CD4-positive, alpha-beta T cell treated with Interleukin-12 subunit alpha and Interleukin-12 subunit beta, for 1 hour (primary cell): ENCODE measurements around the gene VEPH1.

Experiments
- DNase-seq: peaks from one replicate; pipeline ENCODE4 v3.0.0-alpha.2; 2020

VEPH1 gene

GRCh38 chr3:157423337-157423736 lies 79.9 kb downstream of the VEPH1 start:
- DNase-seq: no peak

- DNase-seq: no peak
Observed at GRCh38 chr3:157420606-157421130, 82.5 kb downstream of the VEPH1 start.

DNA sequence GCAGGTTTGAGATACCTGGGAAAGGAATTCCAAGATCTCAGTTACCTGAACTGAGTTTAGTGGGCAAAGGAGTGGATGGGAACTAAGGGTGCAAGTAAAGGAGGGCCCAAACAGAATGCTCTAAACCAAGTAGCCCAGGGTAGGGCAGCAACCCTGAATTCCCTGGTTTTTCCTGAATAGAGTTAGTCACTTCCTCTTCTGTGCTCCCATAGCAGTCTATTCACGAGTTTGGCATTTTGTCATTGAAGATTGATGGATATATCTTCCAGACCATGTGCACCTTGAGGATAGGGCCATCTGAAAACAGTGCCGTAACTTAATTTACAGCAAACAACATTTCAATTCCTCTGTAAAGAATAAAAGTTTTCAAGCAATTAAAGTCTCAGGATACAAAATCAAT lies 85.1 kb downstream of the VEPH1 start:
- no peak for DNase-seq

GRCh38 chr3:157417247-157417646 lies 86.0 kb downstream of the VEPH1 start:
- DNase-seq: no peak

DNA sequence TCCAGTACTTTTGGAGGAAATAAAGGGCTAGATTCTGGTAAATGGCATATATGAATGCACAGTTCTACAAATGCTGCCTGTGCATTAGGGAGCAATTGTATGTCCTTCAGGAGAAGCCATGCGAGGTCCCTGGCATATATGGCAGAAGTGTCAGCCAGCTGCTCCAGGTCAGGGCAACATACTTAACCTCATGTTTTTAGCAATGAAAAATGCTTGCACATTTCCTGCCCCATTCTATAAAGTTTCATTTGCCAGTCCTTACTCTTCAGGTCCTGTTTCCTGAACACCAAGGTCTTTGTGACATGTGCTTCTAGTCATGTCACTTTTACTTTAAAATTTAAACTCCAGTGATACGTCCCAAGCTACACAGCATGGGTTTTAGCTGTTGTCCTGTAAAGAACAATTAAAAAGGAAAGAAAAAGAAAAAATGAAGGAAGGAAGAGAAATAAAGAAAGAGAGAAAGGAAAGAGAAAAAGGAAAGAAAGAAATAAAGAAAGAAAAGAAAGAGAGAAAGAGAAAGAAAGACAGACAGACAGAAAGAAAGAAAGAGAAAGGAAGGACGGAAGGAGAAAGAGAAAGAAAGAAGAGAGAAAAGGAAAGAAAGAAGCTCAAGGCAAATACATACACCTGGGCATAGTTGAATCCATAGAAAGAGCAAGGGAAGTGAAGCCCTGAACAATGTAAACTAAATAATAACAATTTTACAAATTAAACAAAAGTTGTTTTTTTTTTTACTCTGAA lies 86.7 kb downstream of the VEPH1 start:
- no peak for DNase-seq

- no peak for DNase-seq
Observed at GRCh38 chr3:157414861-157415260, 88.4 kb downstream of the VEPH1 start.

DNA sequence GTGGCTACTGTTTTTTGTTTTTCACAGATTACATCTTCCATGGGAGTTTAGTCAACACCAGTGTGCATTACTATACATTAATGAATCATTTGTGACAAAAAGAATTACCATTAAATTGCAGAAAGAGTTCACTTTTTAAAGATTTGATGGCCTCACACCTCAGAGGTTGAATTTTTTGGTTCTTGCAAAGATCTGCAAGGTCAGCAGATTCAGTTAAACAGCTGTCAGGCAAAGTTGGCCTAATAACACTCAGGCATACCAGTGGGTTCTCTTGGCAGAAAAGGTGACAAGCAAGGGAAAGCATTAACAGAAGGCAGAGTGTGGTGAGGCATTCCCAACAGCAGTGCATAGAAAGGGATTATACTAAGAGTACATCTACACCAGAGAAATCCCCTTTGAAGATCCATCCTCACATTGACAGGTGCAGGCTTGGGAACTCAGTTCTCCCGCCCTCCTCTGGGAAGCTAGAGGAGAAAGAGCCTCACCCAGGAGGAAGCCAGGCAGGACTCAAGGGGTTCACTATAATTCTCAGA lies 90.8 kb downstream of the VEPH1 start:
- DNase-seq: no peak

DNA sequence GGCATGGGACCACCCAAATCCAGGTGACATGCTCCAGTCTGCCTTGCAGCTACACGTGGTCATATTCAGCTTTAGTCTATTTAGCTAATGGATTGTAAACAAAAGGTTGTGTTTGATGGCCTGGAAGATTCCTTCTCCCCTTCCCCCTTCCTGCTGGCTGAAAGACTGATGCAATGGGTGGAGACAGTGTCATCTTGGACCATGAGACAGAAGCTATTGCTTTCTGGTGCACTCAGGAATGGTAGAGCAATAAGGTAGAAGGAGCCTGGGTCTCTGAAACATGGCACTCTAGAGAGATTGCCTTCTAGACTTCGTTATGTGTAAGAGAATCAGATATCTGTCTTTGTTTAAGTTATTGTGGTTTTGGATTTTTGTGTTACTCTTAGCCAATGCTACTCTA lies 92.3 kb downstream of the VEPH1 start:
- no peak for DNase-seq

DNA sequence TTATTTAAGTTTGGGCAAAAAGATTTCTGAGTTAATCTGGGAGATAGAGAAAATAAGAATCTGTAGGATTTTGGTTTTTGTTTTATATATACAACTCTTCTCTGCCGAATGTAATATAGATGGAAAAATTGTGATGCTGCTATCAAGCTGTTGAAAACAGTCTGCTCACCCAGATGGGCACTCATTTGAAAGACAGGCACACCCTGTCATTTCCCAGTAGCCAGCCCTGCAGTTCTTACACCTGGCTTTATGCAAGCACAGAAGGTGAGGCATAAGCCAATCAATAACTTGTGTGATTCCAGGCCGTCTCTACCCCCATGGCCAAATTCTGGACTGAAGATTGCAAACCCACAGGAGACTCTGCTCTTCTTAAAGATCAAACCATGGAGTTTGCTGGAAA lies 93.7 kb downstream of the VEPH1 start:
- DNase-seq: no peak

- DNase-seq: no peak
Observed at GRCh38 chr3:157408499-157409149, 94.6 kb downstream of the VEPH1 start.

GRCh38 chr3:157407769-157408168 lies 95.4 kb downstream of the VEPH1 start:
- no peak for DNase-seq

GRCh38 chr3:157406394-157406793 lies 96.8 kb downstream of the VEPH1 start:
- DNase-seq: no peak

DNA sequence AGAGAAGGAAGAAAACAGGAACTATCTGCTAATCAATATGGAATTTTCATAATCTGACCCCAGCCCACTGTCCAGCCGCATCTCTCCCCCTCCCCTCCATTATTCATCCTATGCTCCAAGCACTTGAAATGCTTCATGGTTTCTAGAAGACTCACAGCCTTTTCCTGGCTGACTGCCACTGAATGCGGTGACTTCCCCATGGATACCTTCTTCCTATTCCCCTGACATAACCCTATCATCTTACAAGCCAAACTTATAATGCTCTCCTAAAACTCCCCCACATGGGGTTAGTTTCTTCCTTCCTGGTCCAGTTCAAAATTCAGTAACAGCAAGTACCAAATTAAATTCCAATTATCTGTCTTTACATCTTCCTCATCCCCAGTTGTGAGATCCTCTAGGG lies 97.8 kb downstream of the VEPH1 start:
- DNase-seq: no peak

DNA sequence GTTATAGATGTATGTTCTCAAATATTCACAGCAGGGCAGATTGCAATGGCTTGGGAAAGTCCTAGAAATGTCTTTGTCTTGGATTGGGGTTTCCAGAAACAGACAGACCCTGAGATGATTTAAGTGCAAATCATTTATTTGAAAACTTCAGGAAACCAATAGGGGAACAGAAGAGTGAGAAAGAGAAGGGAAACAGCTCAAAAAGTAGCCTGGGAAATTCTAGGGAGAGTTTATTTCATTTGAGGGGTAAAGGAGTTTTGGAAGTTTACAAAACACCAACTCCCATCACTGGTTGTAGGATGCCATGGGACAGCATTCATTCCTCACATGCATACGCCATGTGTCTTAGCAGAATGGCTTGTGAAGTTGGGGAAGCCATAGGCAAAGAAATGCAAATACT lies 98.8 kb downstream of the VEPH1 start:
- no peak for DNase-seq

- no peak for DNase-seq
Observed at GRCh38 chr3:157398598-157398997, 104.6 kb downstream of the VEPH1 start.

DNA sequence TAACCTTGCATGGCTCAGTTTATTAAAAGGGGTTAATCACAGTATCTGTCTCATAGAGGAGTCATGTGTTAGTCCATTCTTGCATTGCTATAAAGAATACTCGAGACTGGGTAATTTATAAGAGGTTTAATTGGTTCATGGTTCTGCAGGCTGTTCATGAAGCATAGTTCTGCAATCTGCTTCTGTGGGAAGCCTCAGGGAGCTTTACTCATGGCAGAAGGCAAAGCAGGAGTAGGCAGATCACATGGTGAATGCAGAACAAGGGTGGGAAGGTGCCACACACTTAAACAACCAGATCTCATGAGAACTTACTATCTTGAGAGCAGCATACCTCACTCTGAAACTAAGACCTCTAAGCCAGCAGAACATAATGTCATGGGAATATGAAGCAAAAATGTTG lies 108.8 kb downstream of the VEPH1 start:
- no peak for DNase-seq

GRCh38 chr3:157393113-157393512 lies 110.1 kb downstream of the VEPH1 start:
- DNase-seq: no peak

DNA sequence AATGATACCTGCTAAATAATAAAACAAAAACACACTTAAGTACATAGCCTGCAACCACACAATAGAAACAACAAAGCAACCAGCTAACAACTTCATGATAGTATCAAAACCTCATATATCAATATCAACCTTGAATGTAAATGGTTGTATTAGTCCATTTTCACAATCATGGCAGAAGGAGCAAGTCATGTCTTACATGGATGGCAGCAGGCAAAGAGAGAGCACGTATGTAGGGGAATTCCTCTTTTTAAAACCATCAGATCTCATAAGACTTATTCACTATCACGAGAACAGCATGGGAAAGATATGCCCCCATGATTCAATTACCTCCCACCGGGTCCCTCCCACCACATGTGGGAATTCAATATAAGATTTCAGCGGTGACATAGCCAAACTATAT lies 111.1 kb downstream of the VEPH1 start:
- no peak for DNase-seq

DNA sequence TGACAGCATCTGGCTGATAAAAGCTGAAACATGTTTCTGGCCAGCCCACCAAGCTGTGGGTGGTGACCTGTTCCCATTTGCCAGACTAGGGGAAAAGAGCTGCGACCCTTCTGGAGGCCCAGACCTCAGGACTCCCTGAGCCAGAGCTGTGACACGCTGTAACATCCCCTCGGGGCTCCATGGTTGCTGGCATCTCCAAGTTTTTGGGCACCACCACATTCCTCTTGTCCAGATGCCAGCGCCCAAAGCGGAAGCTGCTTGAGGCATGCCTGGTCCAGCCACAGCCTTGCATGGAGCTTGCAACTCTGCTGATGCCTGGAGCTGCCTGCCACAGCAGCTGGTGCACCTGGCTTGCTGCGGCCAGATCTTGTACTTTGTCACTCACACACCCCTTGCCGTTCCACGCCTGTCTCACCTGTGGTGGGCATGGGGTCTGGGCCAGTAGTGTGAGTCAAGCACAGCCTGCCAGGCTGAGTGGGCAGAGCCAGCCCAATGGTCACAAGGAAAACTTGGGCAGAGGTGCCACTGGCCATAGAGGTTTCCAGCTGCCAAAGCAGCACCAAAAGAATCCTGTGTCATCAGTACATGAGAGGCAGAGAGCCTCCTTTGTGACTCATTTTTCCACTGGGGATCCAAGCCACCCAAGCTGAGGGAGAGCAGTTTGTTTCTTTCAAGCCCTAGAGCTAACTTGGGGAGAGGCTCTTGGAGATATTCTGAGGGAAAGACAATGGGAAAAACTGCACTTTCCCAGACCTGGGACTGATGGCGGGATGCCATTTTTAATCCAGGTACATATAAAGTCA lies 112.3 kb downstream of the VEPH1 start:
- DNase-seq: no peak

DNA sequence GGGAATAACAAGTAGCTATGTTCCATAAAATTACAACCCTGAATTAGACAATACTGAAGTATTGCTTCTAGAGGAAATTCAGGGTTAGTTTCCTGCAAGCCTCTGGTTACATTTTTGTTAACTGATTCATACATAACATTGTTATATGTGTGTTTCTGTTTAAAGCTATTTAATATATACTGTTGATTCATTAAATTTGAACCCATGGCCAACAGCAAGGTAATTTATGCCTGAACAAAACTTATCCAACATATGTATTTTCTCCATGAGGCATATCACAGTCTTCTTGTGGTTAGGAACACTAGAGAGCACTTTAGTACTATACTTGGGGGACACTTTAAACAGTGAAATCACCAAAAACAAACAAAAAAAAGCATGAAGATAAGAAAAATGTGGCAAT lies 114.2 kb downstream of the VEPH1 start:
- no peak for DNase-seq

- no peak for DNase-seq
Observed at GRCh38 chr3:157387708-157388435, 115.3 kb downstream of the VEPH1 start.

DNA sequence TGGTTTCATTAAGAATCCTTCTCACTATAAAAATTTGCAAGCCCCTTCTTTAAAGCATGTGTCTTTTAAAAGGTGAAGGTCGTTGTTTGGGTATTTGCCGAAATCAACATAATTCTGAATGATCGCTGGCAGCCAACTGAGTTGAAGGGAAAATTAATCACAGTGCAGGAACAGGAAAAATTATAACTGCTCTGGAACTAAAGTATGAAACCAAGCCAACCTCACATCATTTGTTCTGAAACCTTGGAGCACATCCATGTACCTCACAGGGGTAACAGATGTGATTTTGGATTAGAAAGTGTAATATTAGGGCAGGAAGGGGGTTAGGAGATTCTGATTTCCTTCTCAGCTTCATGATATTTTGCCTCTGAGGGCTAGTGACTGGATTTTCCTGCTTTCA lies 118.7 kb downstream of the VEPH1 start:
- DNase-seq: no peak

GRCh38 chr3:157384031-157384430 lies 119.2 kb downstream of the VEPH1 start:
- no peak for DNase-seq
